ENCODE measurements around the gene RAP1B. TPM values are rescaled to one million over a fixed set of nuclear protein-coding genes. Genes with fewer than 3 reads are reported as not detected.
"Not testable (repeated sequence)": the region's sequence is repeated elsewhere in the genome, so short reads cannot be mapped to it uniquely, and the experiment has no call there.

The RAP1B gene
- total RNA-seq, 1 experiment from 2014 or later: 159 TPM

- no peak for DNase-seq (ENCODE audit: low spot score)
Measured at GRCh38 chr12:68633614-68634558, 23.2 kb downstream of the RAP1B start.

GRCh38 chr12:68636268-68636667, 25.6 kb downstream of the RAP1B start:
- DNase-seq (ENCODE audit: low spot score): peak; percentile 52

GRCh38 chr12:68637439-68637838, 26.7 kb downstream of the RAP1B start:
- not testable (repeated sequence) for DNase-seq (ENCODE audit: low spot score)

GRCh38 chr12:68638171-68638570, 27.5 kb downstream of the RAP1B start:
- DNase-seq (ENCODE audit: low spot score): no peak

GRCh38 chr12:68638721-68639395, 28.2 kb downstream of the RAP1B start:
- DNase-seq (ENCODE audit: low spot score): peak; percentile 16

- DNase-seq (ENCODE audit: low spot score): no peak
Measured at GRCh38 chr12:68639396-68639767, 28.7 kb downstream of the RAP1B start.

- DNase-seq (ENCODE audit: low spot score): peak; percentile 14
Measured at GRCh38 chr12:68641138-68641537, 30.4 kb downstream of the RAP1B start.

GRCh38 chr12:68646484-68646883, 35.8 kb downstream of the RAP1B start:
- no peak for DNase-seq (ENCODE audit: low spot score)

GRCh38 chr12:68647507-68647906, 36.8 kb downstream of the RAP1B start:
- DNase-seq (ENCODE audit: low spot score): no peak

- DNase-seq (ENCODE audit: low spot score): peak; percentile 29
Measured at GRCh38 chr12:68648179-68648578, 37.5 kb downstream of the RAP1B start.

GRCh38 chr12:68665016-68665569, 54.4 kb downstream of the RAP1B start:
- DNase-seq (ENCODE audit: low spot score): no peak

GRCh38 chr12:68667291-68667690, 56.6 kb downstream of the RAP1B start:
- DNase-seq (ENCODE audit: low spot score): no peak

GRCh38 chr12:68667896-68668295, 57.2 kb downstream of the RAP1B start:
- no peak for DNase-seq (ENCODE audit: low spot score)

- no peak for DNase-seq (ENCODE audit: low spot score)
Measured at GRCh38 chr12:68671179-68671578, 60.5 kb downstream of the RAP1B start.

- no peak for DNase-seq (ENCODE audit: low spot score)
Measured at GRCh38 chr12:68673788-68674187, 63.1 kb downstream of the RAP1B start.

GRCh38 chr12:68674376-68674775, 63.7 kb downstream of the RAP1B start:
- no peak for DNase-seq (ENCODE audit: low spot score)

- DNase-seq (ENCODE audit: low spot score): no peak
Measured at GRCh38 chr12:68675101-68675842, 64.6 kb downstream of the RAP1B start.

GRCh38 chr12:68676854-68677253, 66.2 kb downstream of the RAP1B start:
- not testable (repeated sequence) for DNase-seq (ENCODE audit: low spot score)

- no peak for DNase-seq (ENCODE audit: low spot score)
Measured at GRCh38 chr12:68686262-68686594, 75.5 kb downstream of the RAP1B start.

GRCh38 chr12:68686595-68687521, 76.2 kb downstream of the RAP1B start, which contains the start of gene NUP107:
Gene NUP107, plus strand, starts transcription at chr12:68686978. Its CDS starts 88 bp downstream, at chr12:68687066.
- DNase-seq (ENCODE audit: low spot score): peak; percentile 99

GRCh38 chr12:68695454-68695853, 84.8 kb downstream of the RAP1B start:
- DNase-seq (ENCODE audit: low spot score): no peak

Measured in H4 (cell line).